ENCODE data around the gene LRRC75A.
"Not testable (repeated sequence)": the region's sequence is repeated elsewhere in the genome, so short reads cannot be mapped to it uniquely, and the experiment has no call there.

LRRC75A gene

DNA sequence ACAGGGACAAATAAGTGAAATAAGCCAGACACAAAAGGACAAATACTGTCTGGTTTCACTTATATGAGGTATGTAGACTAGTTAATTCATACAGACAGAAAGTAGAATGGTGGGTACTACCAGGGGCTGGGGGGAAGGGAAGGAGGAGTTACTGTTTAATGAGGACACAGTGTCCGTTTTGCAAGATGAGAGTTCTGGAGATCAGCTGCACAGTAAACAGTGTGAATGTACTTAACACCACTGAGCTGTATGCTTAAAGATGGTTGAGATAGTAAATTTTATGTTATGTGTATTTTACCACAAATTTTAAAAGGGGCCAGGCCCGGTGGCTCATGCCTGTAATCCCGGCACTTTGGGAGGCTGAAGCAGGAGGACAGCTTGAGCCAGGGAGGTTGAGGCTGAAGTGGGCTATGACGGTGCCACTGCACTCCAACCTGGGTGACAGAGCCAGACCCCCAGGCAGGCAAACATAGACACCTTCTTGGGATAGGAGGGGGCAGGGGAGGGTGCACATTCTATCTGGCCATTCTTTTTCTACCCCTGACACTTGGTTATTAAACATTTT, 23.5 kb downstream of the LRRC75A start:
- no peak for DNase-seq

DNA sequence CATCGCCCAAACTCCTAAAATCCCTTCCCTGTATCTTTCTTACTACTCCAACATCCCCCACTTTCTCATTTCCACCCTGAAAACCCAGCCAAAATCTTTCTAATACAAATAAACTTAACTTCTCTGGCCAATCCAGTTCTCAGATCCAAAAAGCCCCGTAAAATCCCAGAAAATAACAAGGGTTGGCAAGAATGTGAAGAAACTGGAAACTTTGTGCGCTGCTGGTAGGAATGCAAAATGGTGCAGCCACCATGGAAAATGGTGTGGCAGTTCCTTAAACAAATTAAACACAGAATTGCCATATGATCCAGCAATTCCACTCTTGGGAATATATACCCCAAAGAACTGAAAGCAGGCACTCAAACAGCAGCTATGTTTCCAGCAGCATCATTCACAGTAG, 24.1 kb downstream of the LRRC75A start:
- DNase-seq = no peak

DNA sequence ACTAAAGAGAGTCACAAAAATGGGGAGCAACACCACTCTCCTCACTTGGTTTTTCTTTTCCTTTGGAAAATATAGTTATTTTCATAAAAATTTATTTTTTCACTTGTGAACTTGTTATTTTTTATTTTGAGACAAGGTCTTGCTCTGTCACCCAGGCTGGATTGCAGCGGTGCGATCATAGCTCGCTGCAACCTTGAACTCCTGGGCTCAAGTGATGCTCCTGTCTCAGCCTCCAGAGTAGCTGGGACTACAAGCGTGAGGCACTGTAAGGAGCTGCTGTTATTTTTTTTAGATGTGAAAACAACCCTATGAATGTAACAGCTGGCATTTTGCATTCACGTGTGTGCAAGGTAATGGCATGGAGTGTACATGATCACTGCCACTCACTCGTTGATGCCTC, 24.9 kb downstream of the LRRC75A start:
- no peak for DNase-seq

DNA sequence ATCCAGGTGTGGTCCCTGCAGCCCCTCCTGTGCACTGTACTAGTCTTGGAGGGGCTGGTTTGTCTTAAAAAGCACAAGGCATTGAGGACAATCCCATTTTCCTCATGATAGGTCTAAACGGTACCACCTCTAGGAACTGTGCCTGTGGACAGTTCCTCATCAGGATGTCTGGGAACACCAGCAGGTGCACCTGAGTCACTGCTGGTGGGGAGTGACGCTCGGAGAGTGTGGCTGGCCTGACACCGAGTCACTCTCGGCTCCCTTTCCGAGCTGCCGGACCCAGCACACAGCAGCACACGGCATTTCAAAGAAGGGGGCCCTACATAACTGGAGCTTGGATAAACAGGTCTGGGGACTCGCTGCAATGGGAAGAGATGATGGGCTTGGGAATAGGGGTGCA, 25.6 kb downstream of the LRRC75A start:
- DNase-seq = no peak

DNA sequence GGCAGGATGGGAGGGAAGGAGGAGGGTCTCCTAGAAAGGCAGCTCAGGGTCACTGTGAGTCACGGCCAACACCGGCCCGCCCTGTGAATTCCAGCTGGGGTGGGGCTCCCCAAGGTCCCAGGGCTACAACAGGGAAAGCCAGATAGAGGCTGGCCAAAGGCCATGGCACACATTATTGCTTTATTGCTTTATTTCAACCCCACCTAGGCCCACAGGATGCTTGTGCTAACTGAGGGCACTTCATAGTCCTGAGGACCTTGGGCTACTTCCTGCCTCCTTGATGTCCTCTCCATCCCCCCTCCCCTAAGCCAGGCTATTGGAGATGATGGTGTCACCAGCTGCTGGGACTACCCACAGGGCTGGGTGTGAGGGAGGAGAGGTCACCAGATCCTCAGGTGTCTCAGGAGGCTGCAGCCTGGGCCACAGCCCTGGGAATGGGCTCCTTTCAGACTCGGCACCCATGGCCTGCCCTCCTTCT, 26.1 kb downstream of the LRRC75A start:
- no peak for DNase-seq

DNA sequence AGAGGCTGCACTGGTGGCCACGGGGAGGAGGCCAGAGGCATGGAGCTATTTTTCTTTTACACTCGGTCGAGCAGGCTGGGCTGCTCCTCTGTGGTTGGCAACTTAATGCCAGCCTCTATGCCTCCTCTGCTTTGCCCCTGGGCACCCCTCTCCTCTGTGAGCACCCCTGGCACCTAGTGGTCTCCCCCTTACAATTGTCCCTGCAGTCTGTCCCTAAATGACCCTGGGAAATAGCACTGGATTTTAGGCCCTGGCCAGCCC, 27.0 kb downstream of the LRRC75A start:
- DNase-seq = no peak

DNA sequence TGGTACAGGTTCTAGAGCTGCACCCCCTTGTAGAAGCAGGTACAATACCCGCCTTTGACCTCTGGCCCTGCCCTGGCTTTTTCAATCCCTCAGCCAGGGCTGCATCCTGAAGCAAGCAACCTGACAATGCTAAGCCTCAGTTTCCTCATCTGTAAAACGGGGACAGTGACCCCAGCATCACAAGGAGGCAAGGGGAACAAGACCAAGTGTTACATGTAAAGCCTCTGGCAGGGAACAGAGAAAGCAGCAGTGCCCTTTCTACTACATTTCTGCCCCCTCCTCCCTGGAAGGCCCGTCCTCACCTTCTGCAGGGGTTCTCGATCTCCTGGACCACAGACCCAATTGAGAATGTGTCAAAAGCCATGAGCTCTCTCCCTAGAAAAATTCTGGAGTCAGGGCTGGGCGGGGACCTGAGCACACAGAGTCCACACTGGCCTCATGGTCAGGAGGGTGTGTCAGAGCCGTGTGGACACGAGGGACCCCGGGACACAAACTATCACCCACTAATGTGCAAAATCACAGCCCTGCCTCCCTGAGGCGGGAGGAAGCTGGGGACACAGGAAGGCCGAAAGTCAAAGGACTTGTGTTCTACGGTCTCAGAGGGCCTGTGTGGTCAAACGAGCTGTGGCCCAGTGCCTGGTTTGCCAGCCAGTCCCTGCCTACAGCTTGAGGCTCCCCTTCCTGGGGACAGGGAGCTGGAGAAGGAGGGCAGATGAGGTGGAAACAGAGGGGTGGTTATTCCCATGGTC, 27.5 kb downstream of the LRRC75A start:
- no peak for DNase-seq

DNA sequence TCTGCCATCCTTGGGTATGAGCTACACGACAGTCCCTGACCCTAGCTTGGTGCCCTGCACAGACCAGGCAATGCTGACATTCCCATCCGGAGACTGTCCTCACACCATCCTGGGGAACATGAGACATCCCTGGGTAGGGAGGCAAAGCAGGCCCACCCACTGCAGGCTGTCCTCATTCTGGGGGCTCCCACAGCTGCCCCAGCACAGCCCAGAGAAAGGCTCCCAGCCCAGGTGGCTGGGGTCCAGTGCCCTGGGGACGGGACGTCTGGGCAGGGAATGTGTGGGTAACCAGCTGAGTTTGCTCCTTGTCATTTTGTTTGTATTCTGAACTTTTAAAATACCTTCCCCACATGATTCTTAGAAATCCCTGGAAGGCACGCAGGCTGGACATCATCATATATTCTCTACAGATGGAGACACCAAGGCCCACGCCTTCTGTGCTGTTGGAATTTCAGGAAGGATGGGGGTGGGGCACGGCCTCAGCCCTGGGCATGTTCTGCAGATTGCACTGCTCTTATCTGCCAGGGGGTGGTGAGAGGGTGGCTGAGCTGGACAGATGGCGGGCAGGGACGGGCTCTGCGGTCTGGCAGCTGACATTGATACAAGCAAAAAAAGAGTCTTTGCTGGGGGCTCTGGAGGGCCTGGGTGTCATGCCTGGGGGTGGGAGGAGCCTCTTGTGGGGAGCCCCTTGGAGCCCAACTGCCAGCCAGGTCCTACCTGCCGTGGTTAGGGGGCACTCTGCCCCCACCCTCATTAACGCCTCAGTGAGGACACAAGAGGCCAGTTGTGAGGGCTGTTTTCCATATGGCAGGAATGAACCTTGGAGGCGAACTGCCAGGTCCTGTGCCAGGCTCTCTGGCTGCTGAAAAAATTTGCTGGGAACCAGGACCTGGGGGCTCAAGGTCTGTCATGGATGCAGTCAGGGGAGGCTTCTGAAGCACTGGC, 28.4 kb downstream of the LRRC75A start:
- no peak for DNase-seq

DNA sequence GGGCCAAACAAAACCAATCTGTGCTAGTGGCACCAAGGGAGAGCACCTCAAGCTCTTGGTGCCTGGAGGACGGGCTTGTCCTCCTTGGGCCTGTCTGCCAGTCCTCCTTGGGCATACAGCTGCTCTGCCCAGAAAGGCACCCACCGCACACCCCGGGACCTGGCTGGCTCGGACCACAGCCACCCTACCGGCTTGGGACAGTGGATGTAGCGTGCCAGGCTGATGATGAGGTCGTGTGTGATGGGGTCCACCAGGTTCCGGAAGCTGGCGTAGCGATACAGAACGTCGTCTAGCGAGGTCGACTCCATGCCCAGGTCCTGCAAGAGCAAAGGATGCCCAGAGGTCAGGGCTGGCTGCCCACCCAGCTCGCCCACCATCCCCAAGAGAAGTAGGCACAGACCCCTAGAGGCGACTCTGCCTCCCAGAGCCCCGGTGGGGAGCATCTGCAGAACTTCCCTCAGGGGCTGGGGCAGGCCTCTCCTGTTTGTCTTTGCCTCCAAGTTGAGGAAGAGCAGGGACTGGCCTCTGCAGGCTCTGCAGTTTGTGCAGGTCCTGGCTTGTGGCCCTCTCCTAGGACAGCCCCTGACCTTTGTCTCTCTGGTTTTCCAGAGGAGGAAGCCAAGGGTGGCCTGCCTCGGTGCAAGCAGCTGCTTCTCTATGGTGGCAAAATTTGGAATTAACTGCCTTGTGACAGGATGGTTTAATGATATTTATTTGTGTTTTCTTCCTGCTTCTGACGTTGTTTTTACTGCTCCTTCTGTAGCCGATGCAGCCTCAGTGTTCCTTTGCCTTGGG, 29.7 kb downstream of the LRRC75A start:
- DNase-seq = no peak

DNA sequence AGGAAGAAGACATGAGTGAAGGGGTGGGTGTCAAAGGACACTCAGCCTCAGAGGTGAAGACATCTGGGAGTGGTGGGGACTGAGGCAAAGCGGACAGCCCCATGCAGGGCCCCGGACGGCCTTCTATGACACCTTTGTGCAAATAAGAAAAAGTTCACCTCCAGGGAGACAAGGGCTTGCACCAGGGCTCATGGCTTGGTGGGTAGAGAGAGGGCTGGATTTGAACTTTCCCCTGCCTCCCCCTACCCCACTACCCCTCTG, 30.5 kb downstream of the LRRC75A start:
- DNase-seq = no peak

DNA sequence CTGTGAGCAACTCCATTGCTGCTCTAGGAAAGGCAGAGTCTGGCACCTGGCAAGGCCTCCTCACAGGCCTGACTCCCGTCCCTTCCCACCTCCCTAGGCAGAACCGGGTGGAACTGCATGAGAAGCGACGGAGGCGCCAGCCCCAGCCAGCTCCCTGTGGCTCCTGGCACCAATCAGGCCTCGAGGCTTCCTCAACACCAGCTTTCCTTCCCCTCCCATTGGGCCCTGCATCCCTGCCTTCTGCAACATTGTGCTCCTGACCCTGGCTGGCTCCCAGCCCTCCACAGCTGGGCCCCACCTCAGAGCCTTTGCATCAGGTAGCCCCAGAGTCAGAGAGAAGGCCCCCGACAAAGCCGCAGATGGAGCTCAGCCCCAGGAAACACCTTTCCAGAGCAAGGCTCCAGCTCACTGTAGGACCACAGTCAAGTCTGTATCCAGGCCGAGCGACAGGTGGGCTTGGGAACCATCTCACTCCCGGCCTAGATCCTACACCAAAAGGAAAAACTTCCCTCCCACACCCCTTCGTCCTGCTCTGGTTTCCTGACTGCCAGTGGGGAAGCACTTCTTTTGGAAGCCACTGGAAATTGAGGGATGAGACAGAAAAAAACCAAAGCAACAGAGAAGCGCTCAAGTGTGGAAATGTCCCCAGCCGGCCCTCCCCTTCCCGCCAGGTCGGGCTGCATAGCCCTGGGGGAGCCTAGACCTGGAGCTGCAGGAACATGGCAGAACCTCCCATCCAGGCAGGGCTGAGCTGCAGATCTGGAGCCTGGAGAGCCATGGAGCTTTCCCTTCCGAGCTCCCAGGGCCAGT, 31.0 kb downstream of the LRRC75A start:
- no peak for DNase-seq

DNA sequence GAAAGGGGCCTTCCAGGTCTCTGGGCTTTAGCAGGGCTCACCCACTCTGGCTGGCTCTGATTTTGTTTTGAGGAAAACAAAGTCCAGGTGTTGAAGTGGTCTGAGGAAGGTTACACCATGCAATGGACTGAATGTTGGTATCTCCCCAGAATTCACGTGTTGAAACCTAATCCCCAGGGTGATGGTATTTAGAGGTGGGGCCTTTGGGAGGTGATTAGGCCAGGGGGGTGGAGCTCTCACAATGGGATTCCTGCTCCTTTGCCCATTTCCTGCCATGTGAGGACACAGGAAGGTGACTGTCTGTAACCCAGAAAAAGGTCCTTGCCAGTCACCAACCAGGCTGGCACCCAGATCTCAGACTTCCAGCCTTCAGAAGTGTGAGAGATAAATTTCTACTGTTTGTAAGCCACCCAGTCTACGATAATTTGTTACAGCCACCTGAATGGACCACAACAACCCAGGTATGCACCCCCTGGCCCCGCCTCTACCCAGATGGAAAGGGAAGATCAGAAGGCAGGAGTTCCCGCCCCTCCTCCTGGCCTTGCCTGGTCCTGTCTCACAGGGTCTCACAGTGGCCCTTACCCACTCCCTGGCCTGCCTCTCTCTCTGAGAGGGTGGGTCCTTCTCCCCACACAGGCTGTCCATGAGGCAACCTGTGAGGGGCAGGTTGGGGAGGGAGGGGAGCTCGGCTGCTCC, 32.0 kb downstream of the LRRC75A start:
- no peak for DNase-seq

DNA sequence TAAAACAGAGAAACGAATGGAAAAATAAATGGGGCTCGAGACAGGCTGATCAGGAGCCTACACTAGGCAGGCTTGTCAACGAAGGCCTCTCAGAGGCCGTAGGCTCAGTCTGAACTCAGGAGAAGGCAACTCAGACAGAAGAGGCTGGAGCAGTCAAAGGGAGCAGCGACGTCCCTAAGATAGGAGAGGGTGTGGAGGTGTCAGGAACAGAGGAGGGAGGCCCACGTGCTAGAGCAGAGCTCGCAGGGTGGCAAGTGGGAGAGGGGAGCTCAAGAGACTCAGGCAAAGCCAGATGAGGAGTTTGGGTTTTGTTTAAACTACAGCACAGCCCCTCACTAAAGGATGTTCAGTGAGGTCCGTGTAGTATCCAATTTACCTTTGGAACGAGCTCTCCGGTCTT, 32.7 kb downstream of the LRRC75A start:
- no peak for DNase-seq

DNA sequence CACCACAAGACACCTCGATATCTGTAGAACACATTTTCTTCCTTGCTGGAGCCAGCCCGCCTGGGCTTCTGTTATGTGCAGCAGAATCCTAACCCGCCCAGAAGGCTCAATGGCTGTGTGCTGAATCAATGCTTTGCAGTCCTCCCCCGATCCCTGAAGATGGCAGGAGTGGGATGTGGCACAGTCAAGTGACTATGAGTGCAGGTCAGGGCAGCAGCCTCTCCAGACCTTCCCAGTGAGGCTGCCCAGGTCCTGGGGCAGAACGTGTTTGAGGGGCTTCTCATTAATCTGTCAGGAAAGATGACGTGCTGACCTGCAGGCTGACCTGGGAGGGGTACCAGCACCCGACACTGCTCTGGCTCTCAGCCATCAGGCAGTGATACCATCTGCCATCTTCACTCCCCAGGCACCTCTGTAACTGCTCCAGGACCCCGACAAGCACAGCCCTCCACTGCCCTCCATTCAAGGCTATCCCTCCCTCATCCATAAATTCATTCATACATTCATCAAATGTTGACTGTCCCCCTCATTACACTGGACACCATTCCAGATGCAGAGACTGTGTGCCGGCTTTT, 35.2 kb downstream of the LRRC75A start:
- no peak for DNase-seq

DNA sequence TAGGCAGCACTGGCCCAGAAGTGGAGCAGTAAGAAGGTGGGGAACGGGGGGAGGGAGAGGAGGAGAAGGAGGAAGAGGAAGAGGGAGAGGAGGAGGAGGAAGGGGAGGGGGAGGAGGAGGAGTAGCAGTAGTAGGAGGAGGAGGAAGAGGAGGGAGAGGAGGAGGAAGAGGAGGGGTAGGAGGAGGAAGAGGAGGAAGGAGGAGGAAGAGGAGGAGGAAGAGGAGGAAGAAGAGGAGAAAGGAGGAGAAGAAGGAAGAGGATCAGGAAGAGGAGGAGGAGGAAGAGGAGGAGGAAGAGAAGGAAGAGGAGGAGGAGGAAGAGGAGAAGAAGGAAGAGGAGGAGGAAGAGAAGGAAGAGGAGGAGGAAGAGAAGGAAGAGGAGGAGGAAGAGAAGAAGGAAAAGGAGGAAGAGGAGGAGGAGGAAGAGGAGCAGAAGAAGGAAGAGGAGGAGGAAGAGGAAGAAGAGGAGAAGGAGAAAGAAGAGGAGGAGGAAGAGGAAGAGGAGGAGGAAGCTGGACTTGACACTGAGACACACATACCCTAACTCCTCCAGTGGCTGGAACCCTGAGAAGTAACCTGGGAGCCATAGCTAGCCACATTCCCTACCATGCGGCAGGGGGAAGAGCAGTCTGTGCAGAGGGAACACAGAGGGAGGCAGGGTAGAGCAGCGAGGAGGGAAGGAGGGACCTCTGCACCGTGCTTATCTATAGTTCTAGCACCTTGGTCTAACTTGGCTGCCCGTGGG, 35.8 kb downstream of the LRRC75A start:
- DNase-seq = no peak

DNA sequence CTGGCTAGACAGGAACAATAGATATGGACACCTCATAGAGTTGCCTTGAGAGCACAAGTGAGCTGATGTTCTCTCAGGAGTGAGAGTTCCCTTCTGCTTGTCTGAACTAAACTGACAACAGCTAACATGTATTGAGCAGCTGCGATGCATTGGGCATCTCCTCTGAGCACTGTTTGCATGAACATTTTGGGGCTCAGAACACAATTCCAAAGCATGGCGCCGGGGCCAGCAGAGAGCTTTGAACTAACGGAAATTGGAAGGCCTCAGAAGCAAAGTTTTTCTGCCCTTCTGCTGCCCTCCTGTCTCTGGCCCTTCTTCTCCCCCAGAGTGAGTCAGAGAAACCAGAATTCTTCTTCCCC, 38.5 kb downstream of the LRRC75A start:
- DNase-seq = no peak

DNA sequence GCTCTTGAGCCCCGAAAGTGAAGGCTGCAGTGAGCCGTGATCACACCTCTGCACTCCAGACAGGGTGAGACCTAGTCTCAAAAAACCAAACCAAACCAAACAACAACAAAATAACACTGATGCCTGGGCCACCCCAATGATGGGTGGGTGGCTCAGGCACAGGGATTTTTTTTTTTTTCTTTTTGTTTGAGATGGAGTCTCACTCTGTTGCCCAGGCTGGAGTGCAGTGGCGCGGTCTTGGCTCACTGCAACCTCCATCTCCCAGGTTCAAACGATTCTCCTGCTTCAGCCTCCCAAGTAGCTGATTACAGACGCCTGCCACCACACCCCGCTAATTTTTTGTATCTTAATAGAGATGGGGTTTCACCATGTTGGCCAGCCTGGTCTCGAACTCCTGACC, 39.7 kb downstream of the LRRC75A start:
- not testable (repeated sequence) for DNase-seq

DNA sequence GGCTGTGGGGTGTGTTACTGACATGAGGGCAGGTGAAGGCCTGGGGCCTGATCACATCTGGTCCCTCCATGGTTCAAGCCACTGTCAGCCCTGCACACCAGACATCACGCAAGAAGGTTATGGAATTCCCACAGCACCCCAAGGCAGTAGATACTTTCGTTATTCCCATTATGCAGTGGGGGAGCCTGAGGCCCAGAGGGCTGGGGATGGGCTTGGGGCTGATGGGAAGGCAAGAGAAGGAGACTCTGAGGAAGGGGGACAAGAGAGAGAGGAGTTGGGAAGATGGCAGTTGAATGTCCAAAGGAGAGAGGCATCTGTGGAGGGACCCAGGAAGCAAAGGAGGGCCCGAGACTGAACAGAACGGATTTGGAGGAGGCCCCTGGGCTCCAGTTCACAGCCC, 42.0 kb downstream of the LRRC75A start:
- no peak for DNase-seq

DNA sequence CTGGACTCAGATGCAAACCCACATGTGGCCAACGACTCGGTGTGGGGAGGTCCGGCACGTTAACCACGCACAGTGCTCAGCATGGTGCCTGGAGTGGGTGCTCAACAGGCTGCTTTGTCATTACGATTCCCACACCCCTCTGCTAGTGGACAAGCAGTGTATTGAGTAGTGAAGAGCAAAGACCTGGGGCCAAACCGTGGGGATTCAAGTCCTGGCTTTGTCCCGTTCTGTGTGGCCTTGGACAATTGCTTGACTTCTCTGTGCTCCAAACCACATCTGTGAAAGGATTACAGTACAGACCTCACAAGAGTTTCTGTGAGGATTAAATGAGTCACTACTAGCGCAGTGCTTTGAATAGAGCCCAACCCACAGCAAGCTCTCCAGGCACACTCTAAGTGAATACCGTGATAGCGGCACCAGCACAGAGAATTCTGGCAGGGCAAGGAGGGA, 42.8 kb downstream of the LRRC75A start:
- no peak for DNase-seq

DNA sequence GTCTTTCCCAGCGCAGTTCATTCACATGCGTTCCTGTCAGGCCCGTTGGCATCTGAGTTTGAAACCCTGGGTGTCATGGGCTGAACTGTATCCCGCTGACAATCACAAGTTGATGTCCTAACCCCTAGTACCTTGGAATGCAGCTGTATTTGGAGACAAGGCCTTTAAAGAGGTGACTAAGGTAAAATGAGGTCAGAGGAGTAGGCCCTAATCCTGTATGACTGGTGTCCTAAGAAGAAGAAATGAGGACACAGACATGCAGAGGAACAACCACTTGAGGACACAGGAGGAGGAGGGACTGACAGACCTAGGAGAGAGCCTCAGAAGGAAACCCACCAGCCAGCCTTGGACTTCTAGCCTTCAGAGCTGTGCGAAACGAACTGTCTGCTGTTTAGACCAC, 43.5 kb downstream of the LRRC75A start:
- no peak for DNase-seq

DNA sequence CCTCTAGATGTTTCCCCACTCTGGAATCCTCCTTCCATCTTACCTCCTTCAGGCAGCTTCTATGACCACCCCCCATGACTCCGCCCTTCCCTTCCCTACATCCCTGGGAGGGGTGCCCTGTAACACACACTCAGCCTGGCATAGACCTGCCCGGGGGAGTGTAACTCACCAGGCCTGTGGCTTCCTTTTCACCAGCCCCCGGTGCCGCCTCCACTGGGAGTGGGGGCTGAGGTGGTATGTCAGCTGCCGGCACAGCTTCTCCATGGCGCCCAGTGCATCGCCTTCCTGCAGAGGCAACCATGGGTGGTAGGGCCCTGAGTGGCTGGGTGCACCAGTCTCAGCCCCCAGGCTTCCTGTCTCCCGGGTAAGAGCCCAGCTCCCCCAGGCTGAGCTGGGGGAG, 44.3 kb downstream of the LRRC75A start:
- DNase-seq = no peak

Measured in inflammatory macrophage treated with lipopolysaccharide for 1 hour (primary cell).